Endothelial cell of umbilical vein (primary cell): ENCODE results near the gene KCNH1.

Experiments
- EZH2 ChIP-seq: IDR thresholded peaks from 2 replicates; pipeline ENCODE4 v1.6.1; 2012; ENCODE audit warnings: borderline replicate concordance, low read depth, mild to moderate bottlenecking, moderate library complexity, low read length, inconsistent platforms; ENCODE audit not compliant: severe bottlenecking
- FOS ChIP-seq: IDR thresholded peaks from 2 replicates; pipeline ENCODE4 v1.6.1; 2011; ENCODE audit warnings: mild to moderate bottlenecking, low read length, moderate library complexity, borderline replicate concordance; ENCODE audit not compliant: insufficient read depth
- POLR2A ChIP-seq: IDR thresholded peaks from 2 replicates; pipeline ENCODE4 v1.6.1; 2012; ENCODE audit warnings: low read depth, mild to moderate bottlenecking, control low read depth, low read length
- POLR2AphosphoS5 ChIP-seq: IDR thresholded peaks from 2 replicates; pipeline ENCODE4 v1.6.1; 2012; ENCODE audit warnings: low read depth, mild to moderate bottlenecking, control low read depth, low read length, moderate library complexity; ENCODE audit not compliant: insufficient read depth
- TF ChIP-seq, protein P1 (sequence below), 2 donors: IDR thresholded peaks; 1 replicate in 1 of 2; 2 replicates in 1 of 2; pipeline ENCODE4 v1.5.1; 2011; ENCODE audit warnings: low read length in 2 of 2, mild to moderate bottlenecking in 2 of 2, moderate library complexity in 2 of 2, control low read depth in 1 of 2, inconsistent platforms in 1 of 2, low read depth in 1 of 2; ENCODE audit not compliant: insufficient read depth in 1 of 2; ENCODE audit errors: extremely low read depth in 1 of 2
- TF ChIP-seq, protein P2 (sequence below): IDR thresholded peaks from 2 replicates; pipeline ENCODE4 v1.6.1; 2011; ENCODE audit not compliant: insufficient read depth, insufficient read length

DNA sequence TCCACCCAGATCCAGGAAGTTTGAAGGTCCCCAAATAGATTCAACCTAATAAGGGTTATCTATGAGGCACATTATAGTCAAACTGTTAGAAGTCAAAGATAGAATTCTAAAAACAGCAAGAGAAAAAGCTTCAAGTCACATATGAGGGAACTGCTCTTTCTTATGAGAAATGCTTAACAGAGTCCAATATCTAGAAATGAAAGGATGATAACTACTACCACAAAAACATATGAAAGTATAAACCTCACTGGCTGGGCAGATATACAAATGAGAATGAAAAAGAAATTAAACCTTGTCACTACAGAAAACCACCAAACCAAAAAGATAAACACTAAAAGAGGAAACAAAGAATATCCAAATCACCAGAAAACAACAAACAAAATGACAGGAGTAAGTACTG lies 201.8 kb downstream of the KCNH1 start:
- TF ChIP-seq, protein P1, sequence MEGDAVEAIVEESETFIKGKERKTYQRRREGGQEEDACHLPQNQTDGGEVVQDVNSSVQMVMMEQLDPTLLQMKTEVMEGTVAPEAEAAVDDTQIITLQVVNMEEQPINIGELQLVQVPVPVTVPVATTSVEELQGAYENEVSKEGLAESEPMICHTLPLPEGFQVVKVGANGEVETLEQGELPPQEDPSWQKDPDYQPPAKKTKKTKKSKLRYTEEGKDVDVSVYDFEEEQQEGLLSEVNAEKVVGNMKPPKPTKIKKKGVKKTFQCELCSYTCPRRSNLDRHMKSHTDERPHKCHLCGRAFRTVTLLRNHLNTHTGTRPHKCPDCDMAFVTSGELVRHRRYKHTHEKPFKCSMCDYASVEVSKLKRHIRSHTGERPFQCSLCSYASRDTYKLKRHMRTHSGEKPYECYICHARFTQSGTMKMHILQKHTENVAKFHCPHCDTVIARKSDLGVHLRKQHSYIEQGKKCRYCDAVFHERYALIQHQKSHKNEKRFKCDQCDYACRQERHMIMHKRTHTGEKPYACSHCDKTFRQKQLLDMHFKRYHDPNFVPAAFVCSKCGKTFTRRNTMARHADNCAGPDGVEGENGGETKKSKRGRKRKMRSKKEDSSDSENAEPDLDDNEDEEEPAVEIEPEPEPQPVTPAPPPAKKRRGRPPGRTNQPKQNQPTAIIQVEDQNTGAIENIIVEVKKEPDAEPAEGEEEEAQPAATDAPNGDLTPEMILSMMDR (IDR thresholded peaks at IDR 0.05; ENCODE audit: extremely low read depth in 1 of 2, insufficient read depth in 1 of 2, low read depth in 1 of 2, low read length in 2 of 2), result no peak
- no peak for TF ChIP-seq POLR2A
- TF ChIP-seq, protein P2, sequence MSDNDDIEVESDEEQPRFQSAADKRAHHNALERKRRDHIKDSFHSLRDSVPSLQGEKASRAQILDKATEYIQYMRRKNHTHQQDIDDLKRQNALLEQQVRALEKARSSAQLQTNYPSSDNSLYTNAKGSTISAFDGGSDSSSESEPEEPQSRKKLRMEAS, result no peak
- no peak for TF ChIP-seq FOS
- TF ChIP-seq EZH2, result no peak
- no peak for TF ChIP-seq POLR2AphosphoS5
